Stimulated activated CD4-positive, alpha-beta T cell treated with anti-CD3 and anti-CD28 coated beads, Interleukin-1b, Interleukin-23, amount 100 ng/mL, for 1 hour (primary cell): ENCODE measurements around the gene HNF1B.
"Not testable (repeated sequence)": the region's sequence is repeated elsewhere in the genome, so short reads cannot be mapped to it uniquely, and the experiment has no call there.

Source experiments
- DNase-seq, 2 donors: peaks; one replicate each; pipeline ENCODE4 v3.0.0-alpha.2; 2020; ENCODE audit warnings: low read depth in 2 of 2

HNF1B gene

GRCh38 chr17:37701496-37701898, 43.4 kb downstream of the HNF1B start:
- DNase-seq = peak in 1 of 2 donors; percentile 21

DNA sequence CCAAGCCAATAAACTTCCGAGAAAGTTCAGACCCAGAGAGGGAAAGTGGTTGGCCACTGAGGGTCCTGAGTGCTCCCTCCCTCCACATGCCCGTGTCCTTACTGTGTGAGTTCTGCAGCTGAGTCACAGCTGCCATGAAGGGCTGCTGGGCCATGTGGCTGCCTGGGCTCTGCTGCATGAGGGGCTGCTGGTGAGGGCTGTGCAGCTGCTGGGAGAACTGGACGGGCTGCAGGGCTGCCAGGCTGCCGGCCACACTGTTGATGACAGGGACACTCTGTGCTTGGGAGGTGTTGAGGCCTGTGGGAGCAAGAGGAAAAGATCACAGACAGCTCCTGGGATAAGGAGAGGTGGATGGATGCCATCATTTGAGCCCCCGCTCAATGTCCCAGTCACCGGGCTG, 44.0 kb downstream of the HNF1B start:
- no peak for DNase-seq

DNA sequence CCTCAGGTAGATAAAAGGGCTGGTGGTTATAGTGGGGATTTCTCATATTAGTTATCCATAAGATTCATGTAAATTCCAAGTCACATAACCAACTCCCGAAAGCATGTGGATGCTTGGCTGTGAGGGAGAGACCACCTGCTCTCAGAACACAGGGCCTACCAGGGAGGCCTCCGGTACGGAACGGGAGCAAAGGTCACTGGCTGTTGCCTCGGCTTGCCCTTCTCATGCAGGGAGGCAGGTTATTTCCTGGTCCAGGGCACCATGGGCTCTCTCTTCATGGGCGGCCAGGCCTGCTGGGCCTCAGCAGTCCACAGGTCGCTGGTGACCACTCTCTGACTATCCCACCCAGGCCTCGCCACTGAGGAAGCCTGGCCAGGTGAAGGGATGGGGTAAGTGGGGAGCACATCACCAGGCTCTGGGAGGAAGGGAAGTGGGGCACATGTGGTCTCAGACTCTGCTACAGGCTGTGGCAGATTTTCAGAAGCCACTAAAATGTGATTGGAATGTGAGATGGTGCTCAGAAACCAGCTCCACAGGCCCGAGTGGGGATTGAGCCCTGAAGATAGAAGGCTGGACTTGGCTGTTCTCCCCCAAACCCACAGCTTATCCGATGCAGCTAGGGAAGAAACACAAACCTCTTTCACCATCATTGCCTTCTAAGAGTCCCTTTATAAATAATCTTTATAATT, 45.4 kb downstream of the HNF1B start:
- DNase-seq = no peak

DNA sequence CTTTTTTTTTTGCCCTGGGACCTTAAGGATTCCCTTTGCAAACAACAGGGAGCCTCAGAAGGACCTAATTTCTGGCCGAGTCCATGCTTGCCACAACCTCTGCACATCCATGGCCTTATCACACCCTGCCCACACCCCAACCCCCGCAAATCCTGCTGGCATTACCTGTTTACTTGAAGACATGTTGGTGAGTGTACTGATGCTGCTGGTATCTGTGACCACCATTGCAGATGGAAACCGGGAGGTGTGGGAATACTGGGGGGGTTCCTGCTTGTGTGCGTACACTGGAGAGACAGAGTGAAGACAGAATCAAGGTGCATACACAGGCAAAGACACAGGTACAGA, 46.0 kb downstream of the HNF1B start:
- no peak for DNase-seq

- DNase-seq = no peak
These were observed 46.5 kb downstream of the HNF1B start for GRCh38 chr17:37698132-37698910.

GRCh38 chr17:37697381-37697780, 47.5 kb downstream of the HNF1B start:
- DNase-seq = no peak

GRCh38 chr17:37696366-37696765, 48.5 kb downstream of the HNF1B start:
- no peak for DNase-seq

GRCh38 chr17:37695726-37696125, 49.1 kb downstream of the HNF1B start:
- no peak for DNase-seq

GRCh38 chr17:37694734-37695133, 50.1 kb downstream of the HNF1B start:
- no peak for DNase-seq

- no peak for DNase-seq
These were observed 51.5 kb downstream of the HNF1B start for GRCh38 chr17:37693328-37693727.

DNA sequence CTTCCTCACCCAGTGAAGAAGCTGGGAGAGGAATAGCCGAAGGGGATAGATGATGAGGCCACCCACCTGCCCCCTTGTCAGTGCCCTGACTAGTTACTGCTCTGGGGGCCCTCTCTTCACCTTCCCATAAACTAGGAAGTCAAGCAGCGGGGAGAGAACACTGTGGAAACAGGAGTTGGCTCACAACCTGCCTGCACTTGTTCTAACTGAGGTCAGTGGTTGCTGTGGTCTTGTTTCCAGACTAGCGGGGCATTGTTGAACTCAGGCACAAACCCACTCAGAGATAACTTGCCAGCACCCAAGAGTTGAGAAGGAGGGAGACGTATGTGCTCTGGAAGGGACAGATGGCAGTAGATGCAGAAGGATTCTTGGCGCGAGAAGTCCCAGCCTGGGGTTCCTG, 53.1 kb downstream of the HNF1B start:
- no peak for DNase-seq

- DNase-seq = no peak
These were observed 55.5 kb downstream of the HNF1B start for GRCh38 chr17:37689317-37689716.

DNA sequence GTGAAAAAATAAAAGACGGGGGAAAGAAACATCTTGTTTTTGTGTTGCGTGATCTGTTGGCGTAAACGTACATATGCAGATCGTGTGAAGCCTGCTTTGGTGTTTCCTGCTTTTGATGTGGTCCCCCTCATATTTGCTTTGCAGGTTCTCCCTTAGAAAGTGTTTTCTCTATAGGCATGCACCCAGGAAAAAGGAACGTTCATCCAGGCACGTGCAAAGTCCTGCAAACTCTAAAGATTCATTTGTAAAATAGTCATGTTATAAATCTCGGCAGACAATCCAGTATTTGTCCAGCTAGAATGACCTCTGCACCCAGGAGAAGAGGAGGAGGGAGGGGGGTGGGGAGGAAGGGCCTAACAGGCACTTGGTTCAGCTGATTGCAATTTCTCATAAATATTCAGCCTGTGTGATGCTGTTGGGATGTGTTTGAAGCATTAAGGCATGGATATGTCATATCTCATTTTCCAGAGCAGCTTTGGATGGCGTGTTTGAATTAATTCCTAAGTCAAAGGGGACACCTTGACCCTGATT, 61.3 kb downstream of the HNF1B start:
- DNase-seq = no peak

- no peak for DNase-seq
These were observed 62.9 kb downstream of the HNF1B start for GRCh38 chr17:37682007-37682406.

DNA sequence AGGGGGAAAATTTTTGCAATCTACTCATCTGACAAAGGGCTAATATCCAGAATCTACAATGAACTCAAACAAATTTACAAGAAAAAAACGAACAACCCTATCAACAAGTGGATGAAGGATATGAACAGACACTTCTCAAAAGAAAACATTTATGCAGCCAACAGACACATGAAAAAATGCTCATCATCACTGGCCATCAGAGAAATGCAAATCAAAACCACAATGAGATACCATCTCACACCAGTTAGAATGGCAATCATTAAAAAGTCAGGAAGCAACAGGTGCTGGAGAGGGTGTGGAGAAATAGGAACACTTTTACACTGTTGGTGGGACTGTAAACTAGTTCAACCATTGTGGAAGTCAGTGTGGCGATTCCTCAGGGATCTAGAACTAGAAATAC, 64.9 kb downstream of the HNF1B start:
- DNase-seq = not testable (repeated sequence)

DNA sequence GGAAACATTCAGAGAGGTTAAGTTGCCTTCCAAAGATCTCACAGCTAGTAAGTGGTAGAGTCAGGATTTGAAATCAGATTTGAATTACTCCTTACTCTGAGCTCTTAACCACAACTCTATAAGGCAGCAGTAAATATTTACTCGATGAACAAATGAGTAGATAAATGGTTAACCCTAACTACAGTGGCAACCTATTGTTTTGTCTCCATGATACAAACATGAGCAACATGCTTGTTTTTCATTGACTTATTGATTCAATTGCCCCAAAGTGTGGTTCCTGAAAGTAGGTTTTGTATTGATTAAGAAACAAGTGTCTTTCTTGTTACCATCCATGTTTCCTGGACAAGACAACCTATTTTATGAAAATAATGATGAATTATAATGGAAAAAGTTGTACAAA, 66.8 kb downstream of the HNF1B start:
- DNase-seq = no peak

DNA sequence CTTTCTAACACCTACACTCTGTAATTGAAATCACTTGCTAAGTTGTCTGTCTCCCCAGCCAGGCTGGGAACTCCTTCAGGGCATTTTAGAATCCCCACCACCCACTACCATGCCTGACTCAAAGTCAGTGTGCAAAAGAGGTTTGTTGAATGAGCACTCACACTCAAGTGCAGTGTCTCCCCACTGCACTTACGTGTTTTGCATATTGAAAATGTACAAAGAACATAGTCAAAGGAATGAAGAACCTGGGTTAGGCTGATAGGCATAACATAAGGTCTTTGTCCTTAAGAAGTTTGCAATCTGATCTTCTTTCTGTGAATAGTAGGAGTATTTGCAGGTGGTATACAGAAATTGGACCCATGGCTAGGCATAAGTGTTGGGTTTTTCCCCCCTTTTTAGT, 67.8 kb downstream of the HNF1B start:
- no peak for DNase-seq

GRCh38 chr17:37676115-37676925, 68.5 kb downstream of the HNF1B start:
- no peak for DNase-seq

GRCh38 chr17:37674511-37674910, 70.3 kb downstream of the HNF1B start:
- no peak for DNase-seq

GRCh38 chr17:37673386-37673785, 71.5 kb downstream of the HNF1B start:
- DNase-seq = no peak

- no peak for DNase-seq
These were observed 72.2 kb downstream of the HNF1B start for GRCh38 chr17:37672548-37673078.
